Activated gamma-delta T cell (primary cell): ENCODE results near the gene SLC10A3.
"Not testable (repeated sequence)": the region's sequence is repeated elsewhere in the genome, so short reads cannot be mapped to it uniquely, and the experiment has no call there.

Experiments
- DNase-seq: peaks from one replicate; lab custom pipeline; 2025; lab: John Stamatoyannopoulos, UW

Gene SLC10A3

GRCh38 chrX:154509455-154509854 is 19.0 kb upstream of the SLC10A3 start:
- DNase-seq: no peak

DNA sequence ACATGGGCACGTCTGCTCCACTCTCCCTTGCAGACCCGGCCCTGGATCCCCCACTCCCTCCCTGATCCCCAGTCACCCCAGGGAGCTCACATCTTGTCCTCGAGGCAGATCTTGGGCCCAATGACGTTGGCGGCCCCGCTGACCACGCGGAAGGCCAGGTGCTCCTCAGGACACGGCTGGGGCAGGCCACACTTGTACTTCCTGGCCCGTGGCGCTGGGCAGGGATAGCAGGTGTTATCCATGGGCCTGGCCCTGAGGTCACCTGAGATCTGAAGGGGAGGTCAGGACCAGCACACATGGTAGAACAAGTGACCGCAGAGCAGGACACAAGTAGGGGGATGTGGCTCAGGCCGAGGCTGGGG is 17.9 kb upstream of the SLC10A3 start:
- DNase-seq: no peak

DNA sequence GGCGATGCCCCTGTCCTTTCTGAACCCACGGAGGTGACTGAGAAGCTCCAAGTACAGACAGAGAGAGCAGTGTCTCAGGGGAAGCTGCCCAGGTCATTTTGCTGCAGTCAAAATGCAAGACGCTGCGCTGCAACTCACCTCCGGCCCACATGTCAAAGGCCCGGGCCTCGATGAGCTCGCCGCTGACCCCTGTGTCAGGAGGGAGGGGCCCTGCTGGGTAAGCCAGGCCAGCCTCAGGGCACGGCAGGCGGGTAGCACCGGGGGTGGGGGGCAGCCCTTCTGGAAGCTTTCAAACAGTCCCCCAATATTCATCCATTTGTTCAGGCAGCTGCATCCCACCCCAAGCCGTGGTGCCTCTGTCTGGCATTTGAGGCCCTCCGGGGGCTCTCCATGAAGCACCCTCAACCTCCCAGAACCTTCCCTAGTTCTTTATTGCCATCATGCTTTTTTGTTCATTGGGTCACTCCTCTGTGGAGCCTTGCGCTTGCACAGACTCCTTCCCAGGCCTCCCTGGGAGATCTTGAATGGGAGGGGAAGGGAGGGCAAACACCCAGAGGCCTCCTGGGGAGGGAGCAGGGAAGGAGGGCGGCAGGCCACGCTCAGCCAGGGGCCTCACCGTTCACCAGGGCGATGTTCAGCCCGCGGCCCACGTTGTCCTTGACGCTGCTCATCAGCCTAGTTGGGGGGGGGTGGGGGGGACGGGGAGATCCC is 17.4 kb upstream of the SLC10A3 start:
- no peak for DNase-seq

- DNase-seq: no peak
Measured at GRCh38 chrX:154506483-154507332, 16.3 kb upstream of the SLC10A3 start.

- no peak for DNase-seq
Measured at GRCh38 chrX:154505734-154506133, 15.3 kb upstream of the SLC10A3 start.

GRCh38 chrX:154502989-154503388 is 12.6 kb upstream of the SLC10A3 start:
- DNase-seq: no peak

GRCh38 chrX:154502098-154502497 is 11.7 kb upstream of the SLC10A3 start:
- DNase-seq: no peak

GRCh38 chrX:154501423-154501822 is 11.0 kb upstream of the SLC10A3 start:
- not testable (repeated sequence) for DNase-seq

- not testable (repeated sequence) for DNase-seq
Measured at GRCh38 chrX:154496591-154497137, 6.2 kb upstream of the SLC10A3 start.

DNA sequence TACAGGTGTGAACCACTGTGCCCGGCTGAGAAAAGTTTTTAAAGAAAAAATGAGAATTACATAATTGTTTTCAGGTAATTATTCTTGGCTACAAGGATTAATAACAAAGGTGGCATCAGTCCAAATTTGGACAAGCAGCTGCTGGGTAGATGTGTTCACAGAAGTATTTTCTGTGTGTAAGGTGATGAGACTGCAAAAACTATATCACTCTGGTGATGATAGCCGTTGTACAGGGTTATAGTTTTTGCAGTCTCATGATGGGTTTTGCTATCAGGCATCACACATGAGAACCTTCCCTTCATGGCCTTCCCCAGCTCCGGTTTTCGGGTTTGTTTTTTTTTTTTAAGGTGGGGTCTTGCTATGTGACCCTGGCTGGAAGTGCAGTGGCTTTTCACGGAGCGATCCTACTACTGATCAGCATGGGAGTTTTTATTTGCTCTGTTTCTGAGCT is 5.1 kb upstream of the SLC10A3 start:
- DNase-seq: no peak

- no peak for DNase-seq
Measured at GRCh38 chrX:154494715-154495114, 4.3 kb upstream of the SLC10A3 start.

- no peak for DNase-seq
Measured at GRCh38 chrX:154490021-154490413, 412 bp downstream of the SLC10A3 start.

GRCh38 chrX:154489182-154489581 is 1.2 kb downstream of the SLC10A3 start:
- DNase-seq: no peak

GRCh38 chrX:154488336-154489075 is 1.9 kb downstream of the SLC10A3 start:
- no peak for DNase-seq

DNA sequence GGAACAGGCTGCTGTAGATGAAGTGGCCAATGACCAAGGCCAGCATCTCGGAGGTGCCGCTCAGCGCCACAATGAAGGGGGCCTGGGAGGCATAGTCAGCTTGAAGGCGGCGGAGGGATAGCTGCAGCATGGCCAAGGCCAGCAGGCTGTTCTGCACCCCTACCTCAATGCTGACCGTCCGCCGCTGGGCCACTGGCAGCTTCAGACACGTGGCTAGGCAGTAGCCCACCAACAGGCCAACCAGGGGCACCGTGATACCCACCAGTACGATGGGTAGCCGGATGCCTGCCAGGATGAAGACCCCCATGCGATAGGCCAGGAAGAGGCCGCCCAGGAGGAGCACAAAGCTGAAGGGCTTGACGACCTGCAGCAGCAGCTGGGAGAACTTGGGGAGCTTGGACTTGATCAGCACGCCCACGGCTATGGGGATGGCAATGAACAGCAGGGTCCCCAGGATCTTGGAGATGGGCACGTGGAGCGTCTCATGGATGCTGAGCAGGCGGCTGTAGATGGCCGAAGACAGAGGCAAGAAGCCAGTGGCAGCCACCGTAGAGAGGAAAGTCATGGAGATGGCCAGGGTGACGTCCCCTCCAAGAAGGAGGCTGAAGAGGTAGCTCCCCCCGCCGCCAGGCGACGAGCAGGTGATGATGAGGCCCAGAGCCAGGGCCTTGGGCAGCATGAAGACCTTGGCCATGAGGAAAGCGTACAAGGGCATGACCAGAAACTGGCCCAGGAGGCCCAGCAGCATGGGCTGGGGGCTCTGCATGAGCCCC is 2.7 kb downstream of the SLC10A3 start:
- DNase-seq: no peak

GRCh38 chrX:154486396-154487207 is 3.8 kb downstream of the SLC10A3 start, which contains the start of gene UBL4A:
Gene UBL4A, minus strand, starts transcription at chrX:154486615. Its CDS starts 31 bp downstream, at chrX:154486584.
- DNase-seq: peak; percentile 50

GRCh38 chrX:154486052-154486395 is 4.4 kb downstream of the SLC10A3 start:
- peak; percentile 36 for DNase-seq

GRCh38 chrX:154485150-154486051 is 5.0 kb downstream of the SLC10A3 start:
- no peak for DNase-seq
